GM23338 (cell line): ENCODE measurements around the gene SFI1.

Experiments used
- CREB1 ChIP-seq: fragments of 250-450 bp; sonication (Bioruptor Pico); IDR thresholded peaks from 2 replicates; pipeline ENCODE4 v1.5.0; 2020; ENCODE audit warnings: low read depth, mild to moderate bottlenecking, moderate library complexity
- EZH2 ChIP-seq: fragments of 200-600 bp; sonication (generic); IDR thresholded peaks from one replicate; pipeline ENCODE4 v1.8.0; 2017; ENCODE audit warnings: antibody characterized with exemption, mild to moderate bottlenecking, low read depth; ENCODE audit not compliant: unreplicated experiment
- EZH2phosphoT487 ChIP-seq: fragments of 200-600 bp; sonication (generic); IDR thresholded peaks from one replicate; pipeline ENCODE4 v1.8.1; 2018; ENCODE audit warnings: antibody characterized with exemption; ENCODE audit not compliant: unreplicated experiment
- JUNB ChIP-seq: IDR thresholded peaks from one replicate; pipeline ENCODE4 v1.6.1; 2016; ENCODE audit warnings: antibody characterized with exemption; ENCODE audit not compliant: unreplicated experiment
- NANOG ChIP-seq: IDR thresholded peaks from 2 replicates; pipeline ENCODE4 v1.6.1; 2016; ENCODE audit warnings: antibody characterized with exemption, borderline replicate concordance
- POLR2AphosphoS5 ChIP-seq: IDR thresholded peaks from 2 replicates; pipeline ENCODE4 v1.6.1; 2016; ENCODE audit warnings: antibody characterized with exemption, low read depth
- STAT1 ChIP-seq: IDR thresholded peaks from one replicate; pipeline ENCODE4 v1.6.1; 2016; ENCODE audit warnings: antibody characterized with exemption; ENCODE audit not compliant: unreplicated experiment
- ZNF114 ChIP-seq: fragments of 250-450 bp; sonication (Bioruptor Pico); IDR thresholded peaks from 2 replicates; pipeline ENCODE4 v1.5.0; 2020; ENCODE audit warnings: mild to moderate bottlenecking, moderate library complexity
- ZNF331 ChIP-seq: fragments of 250-450 bp; sonication (Bioruptor Pico); IDR thresholded peaks from 2 replicates; pipeline ENCODE4 v1.5.0; 2020; ENCODE audit warnings: low read depth, mild to moderate bottlenecking, moderate library complexity
- TF ChIP-seq, protein P1 (sequence below), 2 experiments: fragments of 200-600 bp in 1 of 2; sonication (generic) in 1 of 2; conservative IDR thresholded peaks; 2 replicates each; pipeline versions ENCODE4 v1.5.1 to v1.6.1; 2016 to 2017; ENCODE audit warnings: antibody characterized with exemption in 2 of 2, low read depth in 2 of 2, mild to moderate bottlenecking in 2 of 2, moderate library complexity in 1 of 2
- TF ChIP-seq, protein P2 (sequence below): IDR thresholded peaks from one replicate; pipeline ENCODE4 v1.6.1; 2018; ENCODE audit warnings: antibody characterized with exemption; ENCODE audit not compliant: unreplicated experiment
- TF ChIP-seq, protein P3 (sequence below): fragments of 250-450 bp; sonication (Bioruptor Pico); IDR thresholded peaks from 2 replicates; pipeline ENCODE4 v1.5.0; 2020; ENCODE audit warnings: mild to moderate bottlenecking, moderate library complexity
- TF ChIP-seq, protein P4 (sequence below): IDR thresholded peaks from 2 replicates; pipeline ENCODE4 v1.6.1; 2016; ENCODE audit warnings: antibody characterized with exemption

DNA sequence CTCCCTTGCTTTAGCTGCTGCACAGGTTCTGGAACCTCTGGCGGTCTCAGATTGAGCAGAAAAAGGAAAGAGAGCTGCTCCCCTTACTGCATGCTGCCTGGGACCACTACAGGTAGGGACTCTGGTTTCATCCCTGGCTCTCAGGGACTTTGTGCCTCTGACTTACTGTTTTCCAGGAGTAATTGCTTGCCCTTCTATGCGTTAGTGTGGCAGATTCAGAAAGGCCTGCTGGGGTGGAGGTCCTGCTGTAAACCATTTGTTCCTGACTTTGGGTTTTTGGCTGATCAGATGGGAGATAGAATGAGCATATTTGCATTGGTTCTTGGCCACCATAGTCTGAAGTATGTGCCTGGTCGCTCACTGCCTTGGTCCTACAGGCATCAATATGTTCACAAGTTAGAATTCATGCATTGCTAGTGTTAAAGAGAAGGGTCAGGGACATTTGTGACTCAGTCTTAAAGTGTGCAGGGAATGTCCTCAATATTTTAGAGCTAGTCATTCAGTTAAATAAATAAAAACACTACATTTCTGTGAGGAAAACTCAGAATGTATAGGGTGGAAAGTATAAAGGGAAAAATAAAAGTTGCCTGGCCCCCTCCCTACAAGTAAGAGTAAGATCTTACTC is 87.6 kb downstream of the SFI1 start:
- TF ChIP-seq POLR2AphosphoS5 (no peak), STAT1 (no peak), EZH2 (no peak), EZH2phosphoT487 (no peak), ZNF331 (CRISPR knock-in tag) (no peak), JUNB (no peak), NANOG (no peak), CREB1 (CRISPR knock-in tag) (no peak), ZNF114 (CRISPR knock-in tag) (no peak)
- TF ChIP-seq, protein P1, sequence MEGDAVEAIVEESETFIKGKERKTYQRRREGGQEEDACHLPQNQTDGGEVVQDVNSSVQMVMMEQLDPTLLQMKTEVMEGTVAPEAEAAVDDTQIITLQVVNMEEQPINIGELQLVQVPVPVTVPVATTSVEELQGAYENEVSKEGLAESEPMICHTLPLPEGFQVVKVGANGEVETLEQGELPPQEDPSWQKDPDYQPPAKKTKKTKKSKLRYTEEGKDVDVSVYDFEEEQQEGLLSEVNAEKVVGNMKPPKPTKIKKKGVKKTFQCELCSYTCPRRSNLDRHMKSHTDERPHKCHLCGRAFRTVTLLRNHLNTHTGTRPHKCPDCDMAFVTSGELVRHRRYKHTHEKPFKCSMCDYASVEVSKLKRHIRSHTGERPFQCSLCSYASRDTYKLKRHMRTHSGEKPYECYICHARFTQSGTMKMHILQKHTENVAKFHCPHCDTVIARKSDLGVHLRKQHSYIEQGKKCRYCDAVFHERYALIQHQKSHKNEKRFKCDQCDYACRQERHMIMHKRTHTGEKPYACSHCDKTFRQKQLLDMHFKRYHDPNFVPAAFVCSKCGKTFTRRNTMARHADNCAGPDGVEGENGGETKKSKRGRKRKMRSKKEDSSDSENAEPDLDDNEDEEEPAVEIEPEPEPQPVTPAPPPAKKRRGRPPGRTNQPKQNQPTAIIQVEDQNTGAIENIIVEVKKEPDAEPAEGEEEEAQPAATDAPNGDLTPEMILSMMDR (conservative IDR thresholded peaks at IDR 0.05; ENCODE audit: low read depth in 2 of 2): no peak
- TF ChIP-seq, protein P2, sequence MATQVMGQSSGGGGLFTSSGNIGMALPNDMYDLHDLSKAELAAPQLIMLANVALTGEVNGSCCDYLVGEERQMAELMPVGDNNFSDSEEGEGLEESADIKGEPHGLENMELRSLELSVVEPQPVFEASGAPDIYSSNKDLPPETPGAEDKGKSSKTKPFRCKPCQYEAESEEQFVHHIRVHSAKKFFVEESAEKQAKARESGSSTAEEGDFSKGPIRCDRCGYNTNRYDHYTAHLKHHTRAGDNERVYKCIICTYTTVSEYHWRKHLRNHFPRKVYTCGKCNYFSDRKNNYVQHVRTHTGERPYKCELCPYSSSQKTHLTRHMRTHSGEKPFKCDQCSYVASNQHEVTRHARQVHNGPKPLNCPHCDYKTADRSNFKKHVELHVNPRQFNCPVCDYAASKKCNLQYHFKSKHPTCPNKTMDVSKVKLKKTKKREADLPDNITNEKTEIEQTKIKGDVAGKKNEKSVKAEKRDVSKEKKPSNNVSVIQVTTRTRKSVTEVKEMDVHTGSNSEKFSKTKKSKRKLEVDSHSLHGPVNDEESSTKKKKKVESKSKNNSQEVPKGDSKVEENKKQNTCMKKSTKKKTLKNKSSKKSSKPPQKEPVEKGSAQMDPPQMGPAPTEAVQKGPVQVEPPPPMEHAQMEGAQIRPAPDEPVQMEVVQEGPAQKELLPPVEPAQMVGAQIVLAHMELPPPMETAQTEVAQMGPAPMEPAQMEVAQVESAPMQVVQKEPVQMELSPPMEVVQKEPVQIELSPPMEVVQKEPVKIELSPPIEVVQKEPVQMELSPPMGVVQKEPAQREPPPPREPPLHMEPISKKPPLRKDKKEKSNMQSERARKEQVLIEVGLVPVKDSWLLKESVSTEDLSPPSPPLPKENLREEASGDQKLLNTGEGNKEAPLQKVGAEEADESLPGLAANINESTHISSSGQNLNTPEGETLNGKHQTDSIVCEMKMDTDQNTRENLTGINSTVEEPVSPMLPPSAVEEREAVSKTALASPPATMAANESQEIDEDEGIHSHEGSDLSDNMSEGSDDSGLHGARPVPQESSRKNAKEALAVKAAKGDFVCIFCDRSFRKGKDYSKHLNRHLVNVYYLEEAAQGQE: no peak
- TF ChIP-seq, protein P3, sequence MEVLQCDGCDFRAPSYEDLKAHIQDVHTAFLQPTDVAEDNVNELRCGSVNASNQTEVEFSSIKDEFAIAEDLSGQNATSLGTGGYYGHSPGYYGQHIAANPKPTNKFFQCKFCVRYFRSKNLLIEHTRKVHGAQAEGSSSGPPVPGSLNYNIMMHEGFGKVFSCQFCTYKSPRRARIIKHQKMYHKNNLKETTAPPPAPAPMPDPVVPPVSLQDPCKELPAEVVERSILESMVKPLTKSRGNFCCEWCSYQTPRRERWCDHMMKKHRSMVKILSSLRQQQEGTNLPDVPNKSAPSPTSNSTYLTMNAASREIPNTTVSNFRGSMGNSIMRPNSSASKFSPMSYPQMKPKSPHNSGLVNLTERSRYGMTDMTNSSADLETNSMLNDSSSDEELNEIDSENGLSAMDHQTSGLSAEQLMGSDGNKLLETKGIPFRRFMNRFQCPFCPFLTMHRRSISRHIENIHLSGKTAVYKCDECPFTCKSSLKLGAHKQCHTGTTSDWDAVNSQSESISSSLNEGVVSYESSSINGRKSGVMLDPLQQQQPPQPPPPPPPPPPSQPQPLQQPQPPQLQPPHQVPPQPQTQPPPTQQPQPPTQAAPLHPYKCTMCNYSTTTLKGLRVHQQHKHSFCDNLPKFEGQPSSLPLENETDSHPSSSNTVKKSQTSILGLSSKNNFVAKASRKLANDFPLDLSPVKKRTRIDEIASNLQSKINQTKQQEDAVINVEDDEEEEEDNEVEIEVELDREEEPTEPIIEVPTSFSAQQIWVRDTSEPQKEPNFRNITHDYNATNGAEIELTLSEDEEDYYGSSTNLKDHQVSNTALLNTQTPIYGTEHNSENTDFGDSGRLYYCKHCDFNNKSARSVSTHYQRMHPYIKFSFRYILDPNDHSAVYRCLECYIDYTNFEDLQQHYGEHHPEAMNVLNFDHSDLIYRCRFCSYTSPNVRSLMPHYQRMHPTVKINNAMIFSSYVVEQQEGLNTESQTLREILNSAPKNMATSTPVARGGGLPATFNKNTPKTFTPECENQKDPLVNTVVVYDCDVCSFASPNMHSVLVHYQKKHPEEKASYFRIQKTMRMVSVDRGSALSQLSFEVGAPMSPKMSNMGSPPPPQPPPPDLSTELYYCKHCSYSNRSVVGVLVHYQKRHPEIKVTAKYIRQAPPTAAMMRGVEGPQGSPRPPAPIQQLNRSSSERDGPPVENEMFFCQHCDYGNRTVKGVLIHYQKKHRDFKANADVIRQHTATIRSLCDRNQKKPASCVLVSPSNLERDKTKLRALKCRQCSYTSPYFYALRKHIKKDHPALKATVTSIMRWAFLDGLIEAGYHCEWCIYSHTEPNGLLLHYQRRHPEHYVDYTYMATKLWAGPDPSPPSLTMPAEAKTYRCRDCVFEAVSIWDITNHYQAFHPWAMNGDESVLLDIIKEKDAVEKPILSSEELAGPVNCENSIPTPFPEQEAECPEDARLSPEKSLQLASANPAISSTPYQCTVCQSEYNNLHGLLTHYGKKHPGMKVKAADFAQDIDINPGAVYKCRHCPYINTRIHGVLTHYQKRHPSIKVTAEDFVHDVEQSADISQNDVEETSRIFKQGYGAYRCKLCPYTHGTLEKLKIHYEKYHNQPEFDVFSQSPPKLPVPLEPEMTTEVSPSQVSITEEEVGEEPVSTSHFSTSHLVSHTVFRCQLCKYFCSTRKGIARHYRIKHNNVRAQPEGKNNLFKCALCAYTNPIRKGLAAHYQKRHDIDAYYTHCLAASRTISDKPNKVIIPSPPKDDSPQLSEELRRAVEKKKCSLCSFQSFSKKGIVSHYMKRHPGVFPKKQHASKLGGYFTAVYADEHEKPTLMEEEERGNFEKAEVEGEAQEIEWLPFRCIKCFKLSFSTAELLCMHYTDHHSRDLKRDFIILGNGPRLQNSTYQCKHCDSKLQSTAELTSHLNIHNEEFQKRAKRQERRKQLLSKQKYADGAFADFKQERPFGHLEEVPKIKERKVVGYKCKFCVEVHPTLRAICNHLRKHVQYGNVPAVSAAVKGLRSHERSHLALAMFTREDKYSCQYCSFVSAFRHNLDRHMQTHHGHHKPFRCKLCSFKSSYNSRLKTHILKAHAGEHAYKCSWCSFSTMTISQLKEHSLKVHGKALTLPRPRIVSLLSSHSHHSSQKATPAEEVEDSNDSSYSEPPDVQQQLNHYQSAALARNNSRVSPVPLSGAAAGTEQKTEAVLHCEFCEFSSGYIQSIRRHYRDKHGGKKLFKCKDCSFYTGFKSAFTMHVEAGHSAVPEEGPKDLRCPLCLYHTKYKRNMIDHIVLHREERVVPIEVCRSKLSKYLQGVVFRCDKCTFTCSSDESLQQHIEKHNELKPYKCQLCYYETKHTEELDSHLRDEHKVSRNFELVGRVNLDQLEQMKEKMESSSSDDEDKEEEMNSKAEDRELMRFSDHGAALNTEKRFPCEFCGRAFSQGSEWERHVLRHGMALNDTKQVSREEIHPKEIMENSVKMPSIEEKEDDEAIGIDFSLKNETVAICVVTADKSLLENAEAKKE: no peak
- TF ChIP-seq, protein P4, sequence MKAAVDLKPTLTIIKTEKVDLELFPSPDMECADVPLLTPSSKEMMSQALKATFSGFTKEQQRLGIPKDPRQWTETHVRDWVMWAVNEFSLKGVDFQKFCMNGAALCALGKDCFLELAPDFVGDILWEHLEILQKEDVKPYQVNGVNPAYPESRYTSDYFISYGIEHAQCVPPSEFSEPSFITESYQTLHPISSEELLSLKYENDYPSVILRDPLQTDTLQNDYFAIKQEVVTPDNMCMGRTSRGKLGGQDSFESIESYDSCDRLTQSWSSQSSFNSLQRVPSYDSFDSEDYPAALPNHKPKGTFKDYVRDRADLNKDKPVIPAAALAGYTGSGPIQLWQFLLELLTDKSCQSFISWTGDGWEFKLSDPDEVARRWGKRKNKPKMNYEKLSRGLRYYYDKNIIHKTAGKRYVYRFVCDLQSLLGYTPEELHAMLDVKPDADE: no peak
